Nasal cavity respiratory epithelium epithelial cell of viscerocranial mucosa (primary cell): ENCODE data around the gene CCDC179. TPM values are rescaled to one million over a fixed set of nuclear protein-coding genes. Genes with fewer than 3 reads are reported as not detected.

ENCODE experiments used
- total RNA-seq: library from RNA; depleted of rRNA; stranded (reverse); fragments of >200 nt; gene quantifications from 2 replicates; pipeline ENCODE4 v1.2.3, GENCODE V29; 2014

CCDC179 gene
- total RNA-seq: not detected in 2 replicates

DNA sequence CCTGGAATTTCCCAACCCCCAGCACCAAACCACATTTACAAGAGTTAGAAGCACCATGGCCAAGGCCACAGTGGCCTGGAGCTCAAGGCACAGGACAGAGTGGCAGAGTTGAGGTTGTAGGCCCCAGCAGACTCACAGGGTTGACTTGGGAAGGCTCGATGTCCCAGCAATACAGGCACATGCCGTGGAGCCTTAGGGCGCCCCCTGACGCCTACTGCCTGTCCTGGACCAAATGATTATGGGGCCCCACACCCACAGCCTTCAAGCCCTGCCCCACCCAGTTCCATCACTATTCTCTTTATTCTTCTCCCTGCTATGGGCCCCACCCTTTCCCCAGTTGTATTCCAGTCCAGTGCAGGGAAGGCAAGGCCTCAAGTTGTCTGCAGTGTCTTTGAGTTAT lies at the start of gene CCDC179:
Gene CCDC179 (minus strand): TSS at position 234 of the 400 bp plus-strand sequence. CDS start 53 bp downstream, at position 181.

DNA sequence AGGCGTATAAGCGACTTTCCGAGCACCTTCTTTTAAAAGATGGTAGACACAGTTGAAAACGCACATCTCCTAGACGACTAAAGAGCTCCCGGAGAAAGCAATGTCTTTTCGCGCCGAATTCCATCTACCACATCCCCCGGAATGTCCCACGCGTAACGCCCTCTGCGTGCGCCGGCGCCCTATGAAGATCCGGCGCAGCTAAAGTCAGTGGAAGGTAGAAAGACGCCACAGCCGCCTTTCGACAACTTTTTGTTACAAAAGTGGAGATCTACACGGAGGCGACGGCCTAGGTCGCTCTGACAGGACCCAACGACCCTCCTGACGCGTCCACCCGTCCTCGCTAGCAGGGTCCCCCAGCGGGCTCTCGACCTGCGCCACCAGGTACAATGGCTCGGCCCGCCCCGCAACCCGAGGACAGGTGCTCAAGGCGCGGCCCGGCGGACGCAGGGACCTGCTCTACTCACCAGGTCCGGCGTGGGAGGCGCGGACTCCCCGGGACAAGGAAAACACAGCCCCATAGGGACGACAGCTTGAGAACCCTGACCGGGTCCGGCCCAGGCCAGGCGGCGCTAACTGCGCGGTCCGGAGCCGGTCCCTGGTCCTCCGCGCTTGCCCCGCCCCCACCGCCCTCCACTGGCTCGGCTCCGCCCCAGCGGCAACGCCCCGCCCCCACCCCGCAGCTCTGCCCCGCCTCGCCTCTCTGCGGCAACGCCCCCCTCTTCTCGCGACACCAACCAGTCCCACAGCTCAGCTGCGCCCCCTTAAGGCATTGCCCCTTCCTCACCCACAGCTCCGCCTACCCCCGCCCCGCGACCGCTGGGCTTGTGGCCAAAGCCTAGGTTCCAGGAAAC lies 30.8 kb downstream of the CCDC179 start, which contains the start of gene SVIP:
Gene SVIP (minus strand): TSS at position 571 of the 851 bp plus-strand sequence. CDS start 53 bp downstream, at position 518.

Other genes starting within 250 kb of the CCDC179 start
- gene FANCF, start 234.7 kb downstream of the CCDC179 start, total RNA-seq: 11.3 and 13.5 TPM in 2 replicates
- gene GAS2, start 193.9 kb downstream of the CCDC179 start, total RNA-seq: 1.0 and 1.4 TPM in 2 replicates
- gene SVIP, start 30.7 kb downstream of the CCDC179 start, total RNA-seq: 4.1 and 9.2 TPM in 2 replicates